Measurements from ENCODE around the gene NDUFB10. TPM values are rescaled to one million over a fixed set of nuclear protein-coding genes. Genes with fewer than 3 reads are reported as not detected.

NDUFB10 gene
- 133 and 143 TPM in 2 replicates for total RNA-seq

GRCh38 chr16:1959269-1960039 lies at the start of gene NDUFB10:
TSS of gene NDUFB10 (plus strand) at chr16:1959538. CDS start at chr16:1959625, 87 bp downstream.

GRCh38 chr16:1918351-1919326 lies 40.7 kb upstream of the NDUFB10 start, which contains the start of gene HS3ST6:
TSS of gene HS3ST6 (minus strand) at chr16:1918415. CDS start at chr16:1918323, 92 bp downstream.

GRCh38 chr16:1942810-1943726 lies 16.3 kb upstream of the NDUFB10 start, which contains the start of gene MSRB1:
TSS of gene MSRB1 (minus strand) at chr16:1943199. CDS start at chr16:1943156, 43 bp downstream.

DNA sequence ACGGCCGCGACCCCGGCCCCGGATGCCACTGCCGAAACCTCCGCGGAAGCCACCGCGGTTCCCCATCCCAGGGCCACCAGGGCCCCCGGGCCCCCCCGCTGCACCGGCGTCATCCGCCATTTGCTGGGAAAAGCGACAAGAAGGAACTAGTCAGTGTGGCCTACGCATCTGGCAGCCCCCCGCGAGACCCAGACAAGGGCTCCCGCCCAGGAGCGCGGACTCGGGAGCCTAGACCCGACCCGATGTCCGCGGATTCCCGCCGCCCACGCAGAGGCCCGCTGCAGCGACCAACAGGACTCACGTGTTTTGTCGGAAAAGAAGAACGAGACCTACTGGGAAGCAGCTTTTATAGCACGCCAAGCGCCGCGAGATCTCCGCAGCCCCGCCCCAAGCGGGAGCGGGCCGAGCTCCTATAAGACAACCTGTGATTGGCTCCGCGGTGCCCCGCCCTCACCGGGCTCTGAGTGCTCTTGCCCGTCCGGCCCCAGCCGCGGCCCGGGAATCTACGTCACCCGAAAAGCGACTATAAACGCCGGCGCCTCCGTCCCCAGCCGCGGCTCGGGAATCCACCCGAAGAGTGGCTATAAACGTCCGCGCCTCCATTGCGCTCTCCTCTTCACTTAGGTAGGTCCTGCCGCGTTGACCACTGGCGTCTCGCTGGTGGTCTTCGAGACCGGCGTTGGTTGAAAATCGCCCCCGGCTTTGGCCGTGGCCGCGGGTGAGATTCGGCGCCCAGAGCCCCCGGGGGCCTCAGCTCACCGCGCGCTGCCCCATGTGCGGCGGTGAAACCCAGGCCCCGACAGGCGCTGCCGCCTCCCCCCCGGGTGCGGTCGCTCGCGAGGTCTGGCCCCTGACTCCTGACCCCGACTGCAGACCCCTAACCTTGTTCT lies 5.4 kb downstream of the NDUFB10 start, which contains the start of gene RPS2:
RPS2 (minus strand) TSS at position 321 of the 890 bp plus-strand sequence; CDS start at position 120, 201 bp downstream.

GRCh38 chr16:1966460-1966859 lies 7.1 kb downstream of the NDUFB10 start, which contains the start of gene RNF151:
TSS of gene RNF151 (plus strand) at chr16:1966856. CDS start at chr16:1966882, 26 bp downstream.

DNA sequence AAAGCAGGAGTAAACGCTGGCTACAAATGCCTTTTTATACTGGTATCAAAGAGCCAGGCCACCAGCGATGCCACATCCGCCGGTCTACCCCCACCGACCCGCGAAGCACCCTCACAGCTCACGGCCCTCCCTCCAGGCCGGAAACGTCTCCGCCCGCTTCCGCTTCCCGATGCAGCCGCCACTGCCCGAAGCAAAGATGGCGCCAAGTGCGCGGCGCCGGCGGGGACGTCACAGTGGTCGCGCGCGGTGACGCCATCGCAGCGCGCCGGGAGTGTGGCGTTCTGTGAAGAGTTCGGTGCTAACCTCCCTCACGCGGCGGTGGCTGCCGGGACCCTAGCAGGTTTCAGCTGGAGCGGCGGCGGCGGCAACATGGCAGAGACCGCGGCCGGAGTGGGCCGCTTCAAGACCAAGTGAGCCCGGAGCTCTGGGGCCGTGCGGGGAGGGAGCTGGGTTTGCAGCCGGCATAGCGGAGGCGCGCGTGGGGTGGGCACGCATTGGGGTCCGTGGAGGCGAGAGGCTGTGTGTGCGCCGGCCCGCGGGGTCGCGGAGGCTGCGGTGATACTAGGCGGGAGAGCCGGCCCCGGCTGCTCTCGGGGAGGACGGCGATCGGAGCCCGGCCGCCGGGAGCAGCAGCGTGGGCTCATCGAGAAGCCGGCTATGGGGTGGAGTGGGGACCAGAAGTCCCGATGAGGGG lies 12.6 kb downstream of the NDUFB10 start, which contains the start of gene TBL3:
TBL3 (plus strand) TSS at position 258 of the 694 bp plus-strand sequence; CDS start at position 370, 112 bp downstream.

DNA sequence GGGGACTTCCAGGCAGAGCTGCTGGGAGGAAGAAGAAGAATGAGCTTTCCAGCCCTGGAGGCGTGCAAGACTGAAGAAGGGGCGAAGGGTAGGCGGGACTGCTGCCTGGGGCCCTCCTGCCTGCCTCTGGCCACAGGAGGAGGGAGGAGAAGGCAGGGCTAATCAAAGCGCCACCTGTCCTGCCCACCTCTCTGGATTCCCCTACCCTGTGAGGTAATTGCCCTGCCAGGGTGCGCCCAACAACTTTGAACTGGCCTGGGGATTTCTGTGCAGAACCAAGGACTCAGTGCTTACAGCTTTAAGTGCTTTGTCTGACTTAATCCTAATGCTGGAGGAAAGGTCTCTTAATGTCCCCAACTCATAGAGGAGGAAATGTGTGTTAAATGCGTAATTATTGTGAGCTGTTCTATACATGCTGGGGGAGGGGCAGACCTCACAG lies 22.1 kb downstream of the NDUFB10 start, which contains the start of gene NOXO1:
NOXO1 (minus strand) TSS at position 72 of the 439 bp plus-strand sequence. CDS start 290 bp downstream, outside the sequence.

DNA sequence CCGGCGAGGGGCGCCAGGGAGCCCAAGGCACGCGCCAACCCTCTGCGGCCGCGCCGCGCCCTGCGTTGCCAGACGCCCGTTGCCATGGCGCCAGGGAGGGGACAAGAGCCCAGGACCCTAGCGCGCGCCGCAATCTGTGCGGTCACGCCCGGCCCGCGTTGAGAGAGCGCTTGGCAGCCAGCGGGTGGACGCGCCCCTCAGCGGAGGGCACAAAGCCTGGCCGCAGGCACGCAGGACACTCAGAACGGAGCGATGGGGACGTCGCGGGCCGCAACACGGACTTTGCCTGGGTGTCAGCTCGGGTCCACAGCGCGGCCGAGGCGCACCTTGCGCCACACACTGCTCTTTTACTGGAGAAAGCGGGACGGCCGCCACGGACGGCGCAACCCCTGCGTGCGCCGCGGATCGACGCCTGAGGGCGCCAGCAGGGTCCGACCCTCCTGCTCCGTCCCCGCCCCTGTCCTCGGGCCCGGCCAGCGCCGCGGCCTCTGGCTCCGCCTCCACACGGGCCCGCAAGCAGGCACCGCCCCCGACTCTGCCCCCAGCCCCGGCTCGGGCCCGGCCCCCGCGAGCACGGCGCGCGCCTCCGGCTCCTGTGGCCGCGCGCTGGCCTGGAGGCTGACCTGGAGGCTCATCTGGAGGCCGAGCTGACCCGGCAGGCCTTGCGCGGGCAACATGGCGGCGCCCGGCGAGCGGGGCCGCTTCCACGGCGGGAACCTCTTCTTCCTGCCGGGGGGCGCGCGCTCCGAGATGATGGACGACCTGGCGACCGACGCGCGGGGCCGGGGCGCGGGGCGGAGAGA lies 24.4 kb downstream of the NDUFB10 start, which contains the start of gene GFER:
GFER (plus strand) TSS at position 650 of the 803 bp plus-strand sequence; CDS start at position 676, 26 bp downstream.

DNA sequence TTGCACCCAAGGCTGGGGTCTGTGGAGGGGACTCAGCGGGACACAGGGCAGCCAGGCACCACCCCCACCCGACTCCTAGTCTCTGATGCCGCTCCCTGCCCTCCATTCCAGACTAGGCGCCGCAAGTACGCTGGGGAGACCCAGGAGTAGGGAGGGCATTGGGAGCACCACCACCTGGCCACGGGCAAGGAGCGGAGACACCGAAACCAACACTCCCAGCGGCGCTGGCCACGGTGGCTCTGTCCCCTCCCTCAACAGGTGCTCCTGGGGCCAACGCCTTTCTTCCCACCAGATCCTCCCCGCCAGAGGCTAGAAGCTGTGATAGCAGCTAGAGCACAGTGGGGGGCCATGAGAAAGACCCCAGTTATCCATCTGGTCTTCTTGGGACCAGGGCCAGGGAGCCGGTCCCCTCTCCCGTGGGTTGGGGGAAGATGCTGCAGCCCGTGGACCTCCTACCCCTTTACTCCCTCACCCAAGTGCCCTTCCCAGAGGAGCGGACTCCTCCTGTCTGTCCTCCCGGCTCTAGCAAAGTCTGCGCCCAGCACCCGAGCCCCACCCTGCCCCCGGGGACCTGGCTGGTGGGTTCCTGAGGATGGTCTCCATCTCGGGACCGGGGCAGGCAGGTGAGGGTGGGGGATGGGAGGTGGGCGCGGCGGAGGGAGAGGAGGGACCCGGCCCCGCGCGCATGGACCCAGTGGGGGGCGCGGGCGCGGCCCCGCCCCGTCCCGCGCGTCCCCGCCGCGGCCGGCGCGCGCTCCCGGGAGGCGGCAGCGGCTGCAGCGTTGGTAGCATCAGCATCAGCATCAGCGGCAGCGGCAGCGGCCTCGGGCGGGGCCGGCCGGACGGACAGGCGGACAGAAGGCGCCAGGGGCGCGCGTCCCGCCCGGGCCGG lies 30.1 kb downstream of the NDUFB10 start, which contains the start of gene SYNGR3:
SYNGR3 (plus strand) TSS at position 762 of the 892 bp plus-strand sequence. CDS start 133 bp downstream, outside the sequence.

GRCh38 chr16:2009791-2010510 lies 50.6 kb downstream of the NDUFB10 start, which contains the start of gene ZNF598:
TSS of gene ZNF598 (minus strand) at chr16:2009821.

Other genes starting within 250 kb of the NDUFB10 start
- 39.3 and 51.6 TPM in 2 replicates for gene NME3, start 188.0 kb upstream of the NDUFB10 start, total RNA-seq
- gene EME2, start 186.7 kb upstream of the NDUFB10 start, total RNA-seq = 3.7 and 9.2 TPM in 2 replicates
- 68.8 and 72.9 TPM in 2 replicates for gene MRPS34, start 186.4 kb upstream of the NDUFB10 start, total RNA-seq
- 45.2 and 60.4 TPM in 2 replicates for gene SPSB3, start 177.0 kb upstream of the NDUFB10 start, total RNA-seq
- 67.3 and 75.4 TPM in 2 replicates for gene NUBP2, start 176.6 kb upstream of the NDUFB10 start, total RNA-seq
- under 0.01 TPM in 1 of 2 replicates, not detected in the other for gene IGFALS, start 165.8 kb upstream of the NDUFB10 start, total RNA-seq
- 70.3 and 94.3 TPM in 2 replicates for gene HAGH, start 132.7 kb upstream of the NDUFB10 start, total RNA-seq
- gene FAHD1, start 132.3 kb upstream of the NDUFB10 start, total RNA-seq = 70.3 and 124 TPM in 2 replicates
- not detected in 2 replicates for gene MEIOB, start 87.4 kb upstream of the NDUFB10 start, total RNA-seq
- not detected in 2 replicates for gene HS3ST6, start 41.1 kb upstream of the NDUFB10 start, total RNA-seq
- gene MSRB1, start 16.3 kb upstream of the NDUFB10 start, total RNA-seq = 6.5 and 8.7 TPM in 2 replicates
- gene RPL3L, start 4.8 kb upstream of the NDUFB10 start, total RNA-seq = not detected in 2 replicates
- gene RPS2, start 5.3 kb downstream of the NDUFB10 start, total RNA-seq = 1,957 and 2,987 TPM in 2 replicates
- gene RNF151, start 7.3 kb downstream of the NDUFB10 start, total RNA-seq = not detected in 2 replicates
- gene TBL3, start 12.5 kb downstream of the NDUFB10 start, total RNA-seq = 33.7 and 61.0 TPM in 2 replicates
- 0.13 and 0.16 TPM in 2 replicates for gene NOXO1, start 21.9 kb downstream of the NDUFB10 start, total RNA-seq
- 11.1 and 12.3 TPM in 2 replicates for gene GFER, start 24.7 kb downstream of the NDUFB10 start, total RNA-seq
- gene SYNGR3, start 30.4 kb downstream of the NDUFB10 start, total RNA-seq = 0.65 and 2.8 TPM in 2 replicates
- gene ZNF598, start 50.3 kb downstream of the NDUFB10 start, total RNA-seq = 11.2 and 24.5 TPM in 2 replicates
- gene NPW, start 60.2 kb downstream of the NDUFB10 start, total RNA-seq = 0.16 TPM in 1 of 2 replicates, not detected in the other
- 52.4 and 55.7 TPM in 2 replicates for gene NHERF2, start 67.4 kb downstream of the NDUFB10 start, total RNA-seq
- gene NTHL1, start 88.3 kb downstream of the NDUFB10 start, total RNA-seq = 23.5 and 61.5 TPM in 2 replicates
- gene TSC2, start 88.4 kb downstream of the NDUFB10 start, total RNA-seq = 32.4 and 79.5 TPM in 2 replicates
- gene PKD1, start 176.4 kb downstream of the NDUFB10 start, total RNA-seq = 36.4 and 82.1 TPM in 2 replicates
- gene RAB26, start 189.1 kb downstream of the NDUFB10 start, total RNA-seq = 0.49 and 0.88 TPM in 2 replicates
- 59.9 and 113 TPM in 2 replicates for gene TRAF7, start 196.2 kb downstream of the NDUFB10 start, total RNA-seq
- 0.50 TPM in 1 of 2 replicates, not detected in the other for gene CASKIN1, start 237.1 kb downstream of the NDUFB10 start, total RNA-seq
- gene MLST8, start 245.9 kb downstream of the NDUFB10 start, total RNA-seq = 10.5 and 12.0 TPM in 2 replicates